ENCODE measurements around the gene GSX1.

Gene GSX1

GRCh38 chr13:27789153-27789494, 3.2 kb upstream of the GSX1 start:
- peaks cover 87% of the 10 kb centered on the region for H3K27me3 Mint-ChIP-seq
- peaks cover 35% of the 10 kb centered on the region for H3K4me1 Mint-ChIP-seq
- H3K27ac Mint-ChIP-seq = peak overlapping the region; percentile 71
- DNase-seq = peak; percentile 28
- CTCF ChIA-PET = interaction anchor here (0.6 to 3.3 kb wide), 2 partner anchors 17 to 37 kb away, joined by 3 to 14 read pairs; no protein-coding TSS in a partner anchor
- H3K9me3 Mint-ChIP-seq = no peaks in the 10 kb centered on the region
- H3K4me3 Mint-ChIP-seq = peak overlapping the region; percentile 59
- H3K36me3 Mint-ChIP-seq = peaks cover 12% of the 10 kb centered on the region

- H3K4me1 Mint-ChIP-seq = peaks cover 35% of the 10 kb centered on the region
- peak overlapping the region; percentile 59 for H3K4me3 Mint-ChIP-seq
- CTCF ChIA-PET = interaction anchor here (0.6 to 3.3 kb wide), 2 partner anchors 17 to 36 kb away, joined by 3 to 14 read pairs; no protein-coding TSS in a partner anchor
- peak overlapping the region; percentile 71 for H3K27ac Mint-ChIP-seq
- no peak for DNase-seq
- H3K36me3 Mint-ChIP-seq = peaks cover 12% of the 10 kb centered on the region
- no peaks in the 10 kb centered on the region for H3K9me3 Mint-ChIP-seq
- peaks cover 93% of the 10 kb centered on the region for H3K27me3 Mint-ChIP-seq
Measured at GRCh38 chr13:27789495-27790303, 2.6 kb upstream of the GSX1 start.

GRCh38 chr13:27790523-27790922, 1.8 kb upstream of the GSX1 start:
- CTCF ChIA-PET = no interaction called here
- H3K36me3 Mint-ChIP-seq = peaks cover 12% of the 10 kb centered on the region
- no peak for DNase-seq
- no peaks in the 10 kb centered on the region for H3K9me3 Mint-ChIP-seq
- H3K4me1 Mint-ChIP-seq = peaks cover 35% of the 10 kb centered on the region
- H3K27ac Mint-ChIP-seq = no peak overlapping the region
- H3K4me3 Mint-ChIP-seq = peak overlapping the region; percentile 71
- H3K27me3 Mint-ChIP-seq = peaks cover 98% of the 10 kb centered on the region

- Mint-ChIP-seq H3K9me3 (no peaks in the 10 kb centered on the region), H3K4me1 (peaks cover 35% of the 10 kb centered on the region), H3K4me3 (peak overlapping the region; percentile 71), H3K27ac (no peak overlapping the region), H3K27me3 (peaks cover 98% of the 10 kb centered on the region), H3K36me3 (peaks cover 12% of the 10 kb centered on the region)
- CTCF ChIA-PET = no interaction called here
- no peak for DNase-seq
Measured at GRCh38 chr13:27791146-27791900, 960 bp upstream of the GSX1 start.

- DNase-seq = no peak
- peak overlapping the region; percentile 49 for H3K27ac Mint-ChIP-seq
- H3K36me3 Mint-ChIP-seq = peaks cover 12% of the 10 kb centered on the region
- peaks cover 35% of the 10 kb centered on the region for H3K4me1 Mint-ChIP-seq
- H3K4me3 Mint-ChIP-seq = peak overlapping the region; percentile 71
- CTCF ChIA-PET = no interaction called here
- peaks cover 98% of the 10 kb centered on the region for H3K27me3 Mint-ChIP-seq
- no peaks in the 10 kb centered on the region for H3K9me3 Mint-ChIP-seq
Measured at GRCh38 chr13:27791901-27792392, 336 bp upstream of the GSX1 start.

GRCh38 chr13:27793507-27794367, 1.5 kb downstream of the GSX1 start:
- CTCF ChIA-PET = no interaction called here
- H3K9me3 Mint-ChIP-seq = no peaks in the 10 kb centered on the region
- no peak overlapping the region for H3K27ac Mint-ChIP-seq
- no peak overlapping the region for H3K4me3 Mint-ChIP-seq
- no peak for DNase-seq
- H3K36me3 Mint-ChIP-seq = peaks cover 10% of the 10 kb centered on the region
- H3K4me1 Mint-ChIP-seq = peaks cover 31% of the 10 kb centered on the region
- H3K27me3 Mint-ChIP-seq = peaks cover 99% of the 10 kb centered on the region

GRCh38 chr13:27794368-27794691, 2.0 kb downstream of the GSX1 start:
- DNase-seq = no peak
- CTCF ChIA-PET = no interaction called here
- Mint-ChIP-seq H3K27ac (no peak overlapping the region), H3K4me1 (peaks cover 26% of the 10 kb centered on the region), H3K27me3 (peaks cover 98% of the 10 kb centered on the region), H3K9me3 (no peaks in the 10 kb centered on the region), H3K36me3 (peaks cover 10% of the 10 kb centered on the region), H3K4me3 (no peak overlapping the region)

GRCh38 chr13:27794921-27795717, 2.8 kb downstream of the GSX1 start:
- Mint-ChIP-seq H3K27ac (no peak overlapping the region), H3K36me3 (peaks cover 10% of the 10 kb centered on the region), H3K9me3 (no peaks in the 10 kb centered on the region), H3K4me3 (no peak overlapping the region), H3K4me1 (peaks cover 24% of the 10 kb centered on the region), H3K27me3 (peaks cover 98% of the 10 kb centered on the region)
- CTCF ChIA-PET = interaction anchor here (1.0 to 1.4 kb wide), 2 partner anchors 31 to 159 kb away, joined by 4 to 5 read pairs; no protein-coding TSS in a partner anchor
- no peak for DNase-seq

GRCh38 chr13:27795718-27796019, 3.4 kb downstream of the GSX1 start:
- DNase-seq = no peak
- no peak overlapping the region for H3K4me3 Mint-ChIP-seq
- H3K27ac Mint-ChIP-seq = no peak overlapping the region
- peaks cover 97% of the 10 kb centered on the region for H3K27me3 Mint-ChIP-seq
- H3K36me3 Mint-ChIP-seq = peaks cover 10% of the 10 kb centered on the region
- H3K9me3 Mint-ChIP-seq = no peaks in the 10 kb centered on the region
- peaks cover 20% of the 10 kb centered on the region for H3K4me1 Mint-ChIP-seq
- CTCF ChIA-PET = interaction anchor here (1.0 to 1.4 kb wide), 2 partner anchors 31 to 159 kb away, joined by 4 to 5 read pairs; no protein-coding TSS in a partner anchor

- H3K27me3 Mint-ChIP-seq = peaks cover 91% of the 10 kb centered on the region
- H3K27ac Mint-ChIP-seq = no peak overlapping the region
- no peak for DNase-seq
- H3K36me3 Mint-ChIP-seq = peaks cover 5% of the 10 kb centered on the region
- H3K9me3 Mint-ChIP-seq = no peaks in the 10 kb centered on the region
- H3K4me3 Mint-ChIP-seq = no peak overlapping the region
- CTCF ChIA-PET = interaction anchor here (1.0 to 2.2 kb wide), 3 partner anchors 28 to 157 kb away, joined by 3 to 7 read pairs (median 3); no protein-coding TSS in a partner anchor
- H3K4me1 Mint-ChIP-seq = peaks cover 10% of the 10 kb centered on the region
Measured at GRCh38 chr13:27796544-27797227, 4.4 kb downstream of the GSX1 start.

GRCh38 chr13:27797228-27797624, 4.9 kb downstream of the GSX1 start:
- peaks cover 86% of the 10 kb centered on the region for H3K27me3 Mint-ChIP-seq
- no peak for DNase-seq
- H3K36me3 Mint-ChIP-seq = peaks cover under 1% of the 10 kb centered on the region
- H3K4me1 Mint-ChIP-seq = peaks cover 4% of the 10 kb centered on the region
- no peaks in the 10 kb centered on the region for H3K9me3 Mint-ChIP-seq
- H3K27ac Mint-ChIP-seq = no peak overlapping the region
- CTCF ChIA-PET = interaction anchor here (1.0 to 2.2 kb wide), 4 partner anchors 25 to 157 kb away, joined by 3 to 7 read pairs (median 3); no protein-coding TSS in a partner anchor
- H3K4me3 Mint-ChIP-seq = no peak overlapping the region

GRCh38 chr13:27806744-27807387, 14.6 kb downstream of the GSX1 start:
- H3K9me3 Mint-ChIP-seq = no peaks in the 10 kb centered on the region
- no peaks in the 10 kb centered on the region for H3K36me3 Mint-ChIP-seq
- CTCF ChIA-PET = interaction anchor here (0.9 to 2.2 kb wide), 2 partner anchors 20 to 432 kb away, joined by 3 to 4 read pairs; no protein-coding TSS in a partner anchor
- DNase-seq = no peak
- H3K27me3 Mint-ChIP-seq = peaks cover 54% of the 10 kb centered on the region
- H3K4me1 Mint-ChIP-seq = no peaks in the 10 kb centered on the region
- H3K4me3 Mint-ChIP-seq = no peak overlapping the region
- no peak overlapping the region for H3K27ac Mint-ChIP-seq
